Measurements from ENCODE around the gene ZNF699. TPM values are rescaled to one million over a fixed set of nuclear protein-coding genes. Genes with fewer than 3 reads are reported as not detected.
A peak's percentile ranks its signal among the peaks of the same experiment; 100 is the strongest.

Gene ZNF699
- total RNA-seq (10 to 100 TPM in 4 of 5 experiments, 1 to 10 TPM in 1; 9.1 to 19.1 (median 15.5) TPM), polyA plus RNA-seq (10 to 100 TPM in 1 of 2 donors, 1 to 10 TPM in 1; 9.8 to 28.5 TPM), total RNA-seq (31.5 reads per million, percentile 61 among the genes with 10 or more reads in this experiment)

DNA sequence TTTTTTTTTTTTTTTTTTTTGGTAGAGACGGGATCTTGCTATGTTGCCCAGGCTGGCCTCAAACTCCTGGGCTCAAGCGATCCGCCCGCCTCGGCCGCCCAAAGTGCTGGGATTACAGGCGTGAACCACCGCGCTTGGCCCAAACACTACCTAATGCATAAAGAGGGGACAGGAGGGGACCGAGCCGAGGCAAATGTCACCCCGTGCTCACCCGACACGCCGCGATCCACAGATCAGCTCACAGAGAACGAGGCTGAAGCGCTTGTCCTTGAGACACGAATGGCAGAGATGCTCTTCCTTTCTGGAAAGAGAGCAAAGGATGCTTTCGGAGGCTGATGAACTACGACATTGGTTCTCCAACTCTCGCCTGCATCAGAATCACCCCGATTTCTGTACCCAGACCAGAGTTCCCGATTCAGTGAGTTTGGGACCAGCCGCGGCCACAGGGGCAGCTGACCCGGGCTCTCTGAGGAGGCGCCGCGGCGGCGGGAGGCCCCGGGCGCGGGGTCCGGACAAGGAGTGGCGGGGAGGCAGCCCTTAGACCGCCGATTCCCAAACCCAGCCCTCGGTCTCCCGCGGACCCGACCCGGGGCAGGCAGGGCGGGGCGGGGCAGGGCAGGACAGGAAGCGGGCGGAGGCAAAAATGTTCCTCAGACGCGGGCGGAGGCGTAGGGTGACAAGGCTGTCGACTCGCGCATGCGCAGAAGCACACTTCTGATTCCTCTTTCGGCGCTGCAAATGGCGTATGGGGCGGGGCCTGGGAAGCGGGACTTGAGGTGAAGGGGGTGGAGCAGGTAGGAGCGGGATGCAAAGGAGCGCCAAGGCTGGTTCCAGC lies at the start of gene ZNF699:
TSS of gene ZNF699 (minus strand) at position 700 of the 835 bp plus-strand sequence. CDS start 4,719 bp downstream, outside the sequence.
- CTCF ChIA-PET = no interaction called here
- Histone ChIP-seq H3K9me3 (ENCODE audit: control insufficient read depth in 2 of 3, low read length in 3 of 3) (peaks cover 0 to 15% (median 0%) of the 10 kb centered on the region in 3 experiments), H3K4me1 (ENCODE audit: control insufficient read depth in 2 of 2, insufficient read depth in 2 of 2, low read length in 2 of 2) (peaks cover 6 to 15% of the 10 kb centered on the region in 2 donors), H3K27me3 (ENCODE audit: control insufficient read depth in 2 of 2, insufficient read depth in 2 of 2, low read length in 2 of 2) (no peaks in the 10 kb centered on the region), H3K27ac (ENCODE audit: low read depth, low read length) (peak within 1 kb of the TSS; percentile 98), H3K4me3 (ENCODE audit: low read length) (peak within 1 kb of the TSS; percentile 95), H3K36me3 (ENCODE audit: control insufficient read depth in 2 of 3, insufficient read depth in 3 of 3, low read length in 3 of 3) (peaks cover 0 to 25% (median 2%) of the 10 kb centered on the region in 3 experiments)
- Mint-ChIP-seq H3K4me1 (peaks cover 4 to 37% (median 24%) of the 10 kb centered on the region in 7 donors), H3K36me3 (peaks cover 11 to 34% (median 28%) of the 10 kb centered on the region in 5 donors), H3K27ac (peak within 1 kb of the TSS; percentile 89 to 99 (median 97)), H3K27me3 (peaks cover 0 to 2% (median 0%) of the 10 kb centered on the region in 5 donors), H3K9me3 (peaks cover 0 to 60% (median 25%) of the 10 kb centered on the region in 11 donors), H3K4me3 (peak within 1 kb of the TSS; percentile 89 to 98 (median 96))
- POLR2A ChIA-PET = interaction anchor here (0.9 to 3.3 kb wide), 4 partner anchors 14 to 486 kb away, joined by 3 to 35 read pairs (median 4); partner anchors contain the start of genes ZNF559 and ZNF846
- intact Hi-C loops (cut with micrococcal nuclease) = loop anchor here (1.0 to 5.0 kb wide), 13 partner anchors 15 to 509 kb away; partner anchors contain the start of genes ZNF121 (in 2 of the 2), ZNF266 (in 2 of the 2), ZNF317 (in 2 of the 2) and ZNF426 (in 2 of the 2)
- peak; percentile 94 to 100 (median 97) for DNase-seq
- peak; percentile 94 for ATAC-seq

DNA sequence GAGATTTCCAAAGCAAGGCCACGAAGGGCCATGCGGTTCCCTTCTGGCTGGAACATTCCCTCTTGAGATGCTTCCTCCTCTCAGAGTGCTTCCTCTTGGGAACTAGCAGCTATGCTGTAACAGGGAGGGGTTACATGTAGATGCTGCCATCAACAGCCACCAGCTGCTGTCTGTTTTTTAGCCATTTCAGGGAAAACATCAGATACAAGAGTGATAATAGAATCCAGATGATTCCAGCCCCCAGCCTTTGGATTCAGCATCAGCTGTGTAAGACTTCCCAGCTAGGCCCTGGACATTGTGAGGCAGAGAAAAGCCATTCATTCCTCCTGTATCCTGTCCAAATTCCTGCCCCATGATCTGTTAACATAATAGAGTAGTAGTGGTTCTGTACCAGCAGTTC lies 45.0 kb upstream of the ZNF699 start:
- no peaks in the 10 kb centered on the region for H3K4me1 ChIP-seq (ENCODE audit: control insufficient read depth in 2 of 2, insufficient read depth in 2 of 2, low read length in 2 of 2)
- Mint-ChIP-seq H3K4me3 (no peak overlapping the region), H3K27me3 (no peaks in the 10 kb centered on the region), H3K9me3 (peaks cover 3 to 96% (median 63%) of the 10 kb centered on the region in 11 donors), H3K4me1 (no peaks in the 10 kb centered on the region), H3K27ac (no peak overlapping the region), H3K36me3 (peaks cover 3 to 52% (median 37%) of the 10 kb centered on the region in 5 donors)
- no peak overlapping the region for H3K27ac ChIP-seq (ENCODE audit: low read depth, low read length)
- DNase-seq = no peak
- ChIA-PET CTCF (no interaction called here), POLR2A (no interaction called here)
- no peak for ATAC-seq
- H3K36me3 ChIP-seq (ENCODE audit: control insufficient read depth in 2 of 3, insufficient read depth in 3 of 3, low read length in 3 of 3) = no peaks in the 10 kb centered on the region
- peaks cover 3 to 78% (median 4%) of the 10 kb centered on the region in 3 experiments for H3K9me3 ChIP-seq (ENCODE audit: control insufficient read depth in 2 of 3, low read length in 3 of 3)
- intact Hi-C loops (cut with micrococcal nuclease) = no loop called here
- H3K27me3 ChIP-seq (ENCODE audit: control insufficient read depth in 2 of 2, insufficient read depth in 2 of 2, low read length in 2 of 2) = no peaks in the 10 kb centered on the region
- H3K4me3 ChIP-seq (ENCODE audit: low read length) = no peak overlapping the region

DNA sequence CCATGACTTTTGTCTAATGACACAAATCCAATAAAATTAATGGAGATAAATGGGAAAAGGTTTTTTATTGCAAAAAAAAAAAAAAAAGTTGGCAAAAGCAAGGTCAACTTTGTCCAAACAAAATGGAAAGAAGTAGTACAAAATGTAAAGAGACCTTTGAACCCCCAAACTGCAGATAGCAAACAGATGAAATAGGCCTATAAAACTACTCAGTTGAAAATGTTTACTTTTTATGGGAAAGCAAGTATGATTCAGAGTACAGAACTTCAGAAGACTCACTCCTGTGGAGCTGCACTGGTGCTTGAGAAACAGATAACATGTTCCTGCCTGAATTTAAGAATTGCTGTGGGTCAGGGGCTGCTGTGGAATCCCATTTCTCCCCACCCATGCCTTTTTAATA lies 43.4 kb upstream of the ZNF699 start:
- intact Hi-C loops (cut with micrococcal nuclease) = no loop called here
- Mint-ChIP-seq H3K27ac (no peak overlapping the region), H3K4me1 (no peaks in the 10 kb centered on the region), H3K36me3 (peaks cover 3 to 60% (median 34%) of the 10 kb centered on the region in 5 donors), H3K9me3 (peaks cover 0 to 96% (median 66%) of the 10 kb centered on the region in 11 donors), H3K4me3 (no peak overlapping the region), H3K27me3 (no peaks in the 10 kb centered on the region)
- ChIA-PET POLR2A (no interaction called here), CTCF (no interaction called here)
- Histone ChIP-seq H3K36me3 (ENCODE audit: control insufficient read depth in 2 of 3, insufficient read depth in 3 of 3, low read length in 3 of 3) (no peaks in the 10 kb centered on the region), H3K9me3 (ENCODE audit: control insufficient read depth in 2 of 3, low read length in 3 of 3) (peaks cover 3 to 82% (median 9%) of the 10 kb centered on the region in 3 experiments), H3K27me3 (ENCODE audit: control insufficient read depth in 2 of 2, insufficient read depth in 2 of 2, low read length in 2 of 2) (no peaks in the 10 kb centered on the region), H3K4me1 (ENCODE audit: control insufficient read depth in 2 of 2, insufficient read depth in 2 of 2, low read length in 2 of 2) (no peaks in the 10 kb centered on the region), H3K27ac (ENCODE audit: low read depth, low read length) (no peak overlapping the region), H3K4me3 (ENCODE audit: low read length) (no peak overlapping the region)
- no peak for ATAC-seq
- no peak for DNase-seq

DNA sequence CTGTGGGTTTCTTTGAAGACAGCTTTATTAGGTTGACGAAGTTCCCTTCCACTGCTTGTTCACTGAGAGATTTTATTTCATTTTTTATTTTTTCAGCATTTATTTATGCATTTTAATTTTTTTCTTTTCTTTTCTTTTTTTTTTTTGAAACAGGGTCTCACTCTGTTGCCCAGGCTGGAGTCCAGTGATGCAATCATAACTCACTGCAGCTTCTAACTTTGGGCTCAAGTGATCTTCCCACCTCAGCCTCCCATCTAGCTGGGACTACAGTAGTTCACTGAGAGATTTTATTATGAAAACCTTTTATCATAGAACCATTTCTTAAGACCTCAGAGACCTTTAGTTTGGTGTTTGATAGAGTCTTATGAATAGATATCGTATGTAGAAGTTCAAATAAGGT lies 42.9 kb upstream of the ZNF699 start:
- intact Hi-C loops (cut with micrococcal nuclease) = no loop called here
- DNase-seq (no peak), ATAC-seq (no peak)
- Mint-ChIP-seq H3K27ac (no peak overlapping the region), H3K9me3 (peaks cover 0 to 96% (median 64%) of the 10 kb centered on the region in 11 donors), H3K27me3 (no peaks in the 10 kb centered on the region), H3K36me3 (peaks cover 3 to 57% (median 30%) of the 10 kb centered on the region in 5 donors), H3K4me3 (no peak overlapping the region), H3K4me1 (no peaks in the 10 kb centered on the region)
- POLR2A ChIA-PET = interaction anchor here (0.7 kb wide), 1 partner anchor 20 kb away, joined by 3 read pairs; no protein-coding TSS in a partner anchor
- Histone ChIP-seq H3K9me3 (ENCODE audit: control insufficient read depth in 2 of 3, low read length in 3 of 3) (peaks cover 3 to 81% (median 12%) of the 10 kb centered on the region in 3 experiments), H3K4me3 (ENCODE audit: low read length) (no peak overlapping the region), H3K27me3 (ENCODE audit: control insufficient read depth in 2 of 2, insufficient read depth in 2 of 2, low read length in 2 of 2) (no peaks in the 10 kb centered on the region), H3K4me1 (ENCODE audit: control insufficient read depth in 2 of 2, insufficient read depth in 2 of 2, low read length in 2 of 2) (no peaks in the 10 kb centered on the region), H3K27ac (ENCODE audit: low read depth, low read length) (no peak overlapping the region), H3K36me3 (ENCODE audit: control insufficient read depth in 2 of 3, insufficient read depth in 3 of 3, low read length in 3 of 3) (no peaks in the 10 kb centered on the region)
- CTCF ChIA-PET = no interaction called here

DNA sequence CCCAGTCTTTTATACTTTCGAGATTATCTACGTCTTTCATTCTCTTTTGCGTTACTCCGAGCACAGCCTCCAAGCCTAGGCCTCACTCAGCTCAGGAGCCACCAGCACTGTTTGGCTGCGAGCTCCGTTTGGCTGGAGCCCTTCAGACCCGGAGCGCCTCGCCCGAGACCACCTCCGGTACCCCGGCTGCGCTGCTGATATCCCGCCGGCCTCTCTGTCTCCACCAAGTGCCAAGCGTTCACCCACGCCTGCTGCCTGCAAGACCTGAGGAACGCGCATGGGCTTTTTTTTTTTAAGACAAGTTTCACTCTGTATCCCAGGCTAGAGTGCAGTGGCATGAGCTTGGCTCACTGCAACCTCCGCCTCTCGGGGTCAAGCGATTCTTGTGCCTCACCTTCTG lies 39.0 kb upstream of the ZNF699 start:
- ChIA-PET POLR2A (no interaction called here), CTCF (no interaction called here)
- Histone ChIP-seq H3K4me3 (ENCODE audit: low read length) (no peak overlapping the region), H3K9me3 (ENCODE audit: control insufficient read depth in 2 of 3, low read length in 3 of 3) (peaks cover 3 to 81% (median 18%) of the 10 kb centered on the region in 3 experiments), H3K27ac (ENCODE audit: low read depth, low read length) (no peak overlapping the region), H3K36me3 (ENCODE audit: control insufficient read depth in 2 of 3, insufficient read depth in 3 of 3, low read length in 3 of 3) (peaks cover 0 to 12% (median 0%) of the 10 kb centered on the region in 3 experiments), H3K4me1 (ENCODE audit: control insufficient read depth in 2 of 2, insufficient read depth in 2 of 2, low read length in 2 of 2) (no peaks in the 10 kb centered on the region), H3K27me3 (ENCODE audit: control insufficient read depth in 2 of 2, insufficient read depth in 2 of 2, low read length in 2 of 2) (no peaks in the 10 kb centered on the region)
- no peaks in the 10 kb centered on the region for H3K4me1 Mint-ChIP-seq
- ATAC-seq (no peak), DNase-seq (no peak)
- intact Hi-C loops (cut with micrococcal nuclease) = no loop called here
- H3K36me3 Mint-ChIP-seq = peaks cover 8 to 73% (median 41%) of the 10 kb centered on the region in 5 donors
- H3K27ac Mint-ChIP-seq = no peak overlapping the region
- H3K4me3 Mint-ChIP-seq = no peak overlapping the region
- no peaks in the 10 kb centered on the region for H3K27me3 Mint-ChIP-seq
- peaks cover 8 to 99% (median 64%) of the 10 kb centered on the region in 11 donors for H3K9me3 Mint-ChIP-seq

DNA sequence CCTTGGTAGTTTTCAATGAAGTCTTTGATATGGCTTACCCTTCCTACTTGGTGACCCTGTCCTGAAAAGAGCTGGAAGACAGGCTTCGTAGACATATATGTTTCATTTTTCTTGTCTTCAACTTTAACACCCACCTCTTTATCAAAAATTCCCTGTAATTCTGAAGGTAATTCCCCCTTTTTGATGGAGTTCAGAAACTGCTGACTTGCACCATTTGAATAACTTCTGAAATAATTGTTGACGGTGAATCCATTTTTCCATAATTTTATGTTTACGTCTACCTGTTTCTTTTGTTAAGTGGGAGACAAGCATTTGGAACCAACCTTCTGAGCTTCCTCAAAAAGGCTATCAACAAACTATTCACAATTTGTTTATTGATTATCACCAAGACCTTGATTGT lies 38.6 kb upstream of the ZNF699 start:
- H3K9me3 ChIP-seq (ENCODE audit: control insufficient read depth in 2 of 3, low read length in 3 of 3) = peaks cover 7 to 82% (median 22%) of the 10 kb centered on the region in 3 experiments
- Mint-ChIP-seq H3K9me3 (peaks cover 10 to 99% (median 68%) of the 10 kb centered on the region in 11 donors), H3K27me3 (no peaks in the 10 kb centered on the region), H3K27ac (no peak overlapping the region), H3K36me3 (peaks cover 12 to 77% (median 45%) of the 10 kb centered on the region in 5 donors), H3K4me3 (no peak overlapping the region), H3K4me1 (no peaks in the 10 kb centered on the region)
- peaks cover 0 to 16% (median 0%) of the 10 kb centered on the region in 3 experiments for H3K36me3 ChIP-seq (ENCODE audit: control insufficient read depth in 2 of 3, insufficient read depth in 3 of 3, low read length in 3 of 3)
- H3K4me3 ChIP-seq (ENCODE audit: low read length) = no peak overlapping the region
- DNase-seq (no peak), ATAC-seq (no peak)
- H3K27me3 ChIP-seq (ENCODE audit: control insufficient read depth in 2 of 2, insufficient read depth in 2 of 2, low read length in 2 of 2) = no peaks in the 10 kb centered on the region
- no peak overlapping the region for H3K27ac ChIP-seq (ENCODE audit: low read depth, low read length)
- ChIA-PET POLR2A (no interaction called here), CTCF (no interaction called here)
- intact Hi-C loops (cut with micrococcal nuclease) = no loop called here
- H3K4me1 ChIP-seq (ENCODE audit: control insufficient read depth in 2 of 2, insufficient read depth in 2 of 2, low read length in 2 of 2) = no peaks in the 10 kb centered on the region

Measured in naive thymus-derived CD4-positive, alpha-beta T cell (primary cell).